Neural cell (in vitro differentiated cells): ENCODE measurements around the gene NPAS3. TPM values are rescaled to one million over a fixed set of nuclear protein-coding genes. Genes with fewer than 3 reads are reported as not detected.

Experiments used
- H2AFZ ChIP-seq: fragments of 200-600, 300-800 bp; sonication (generic), shearing (Covaris generic); 2 replicates; pipeline ENCODE4 v1.6.0; 2014; ENCODE audit warnings: low read depth, mild to moderate bottlenecking, antibody characterized with exemption, low read length, moderate library complexity
- H3F3A ChIP-seq: fragments of 200-600 bp; shearing (Covaris generic); 2 replicates; pipeline ENCODE4 v1.6.1; 2016; ENCODE audit warnings: mild to moderate bottlenecking, moderate library complexity, mixed read lengths, antibody characterized with exemption, low read length; ENCODE audit not compliant: insufficient read depth, poor library complexity, severe bottlenecking
- H3K27ac ChIP-seq: fragments of 200-600, 300-800 bp; sonication (generic), shearing (Covaris generic); 2 replicates; pipeline ENCODE4 v1.5.1; 2014; ENCODE audit warnings: mild to moderate bottlenecking, low read length, moderate library complexity
- H3K27me3 ChIP-seq: fragments of 300-800, 200-600 bp; sonication (generic), shearing (Covaris generic); 2 replicates; pipeline ENCODE4 v1.6.0; 2014; ENCODE audit warnings: mild to moderate bottlenecking, low read depth, low read length, moderate library complexity; ENCODE audit not compliant: insufficient read depth
- H3K36me3 ChIP-seq: fragments of 300-800, 200-600 bp; sonication (generic), shearing (Covaris generic); 2 replicates; pipeline ENCODE4 v1.5.1; 2014; ENCODE audit warnings: mild to moderate bottlenecking, antibody characterized with exemption, low read length, moderate library complexity; ENCODE audit not compliant: insufficient read depth
- H3K4me2 ChIP-seq: fragments of 300-800, 200-600 bp; sonication (generic), shearing (Covaris generic); 2 replicates; pipeline ENCODE4 v1.6.0; 2014; ENCODE audit warnings: mild to moderate bottlenecking, low read length
- H3K4me3 ChIP-seq: fragments of 300-800, 200-600 bp; sonication (generic), shearing (Covaris generic); 2 replicates; pipeline ENCODE4 v1.5.1; 2014; ENCODE audit warnings: mild to moderate bottlenecking, low read length, moderate library complexity
- H3K79me2 ChIP-seq: fragments of 200-600 bp; shearing (Covaris generic); replicated peaks from 2 replicates; pipeline ENCODE4 v1.6.0; 2014; ENCODE audit warnings: mild to moderate bottlenecking, low read length, moderate library complexity; ENCODE audit not compliant: insufficient read depth
- H3K9ac ChIP-seq: fragments of 300-800, 200-600 bp; sonication (generic), shearing (Covaris generic); 2 replicates; pipeline ENCODE4 v1.6.1; 2016; ENCODE audit warnings: mild to moderate bottlenecking, low read length, mixed read lengths
- H3K9me2 ChIP-seq: fragments of 200-600 bp; shearing (Covaris generic); 2 replicates; pipeline ENCODE4 v1.6.1; 2016; ENCODE audit warnings: mild to moderate bottlenecking, low read length, mixed read lengths; ENCODE audit not compliant: insufficient read depth
- H3K9me3 ChIP-seq: fragments of 200-600, 300-800 bp; sonication (generic), shearing (Covaris generic); 2 replicates; pipeline ENCODE4 v1.6.1; 2016; ENCODE audit warnings: mild to moderate bottlenecking, mixed run types, low read length, moderate library complexity, mixed read lengths
- H4K20me1 ChIP-seq: fragments of 200-600 bp; shearing (Covaris generic); 2 replicates; pipeline ENCODE4 v1.6.1; 2016; ENCODE audit warnings: mild to moderate bottlenecking, mixed run types; ENCODE audit not compliant: insufficient read depth
- EP300 ChIP-seq: fragments of 450-650 bp; conservative IDR thresholded peaks from 2 replicates; pipeline ENCODE4 v1.6.1; 2014; ENCODE audit warnings: antibody characterized with exemption, mild to moderate bottlenecking, moderate library complexity; ENCODE audit not compliant: poor library complexity, severe bottlenecking
- EZH2 ChIP-seq: fragments of 200-600, 300-800 bp; shearing (Covaris generic), sonication (generic); IDR thresholded peaks from 2 replicates; pipeline ENCODE4 v1.6.1; 2014; ENCODE audit warnings: antibody characterized with exemption, low read length, borderline replicate concordance, mild to moderate bottlenecking; ENCODE audit not compliant: insufficient read depth, poor library complexity, severe bottlenecking
- MXI1 ChIP-seq: fragments of 450-650 bp; conservative IDR thresholded peaks from 2 replicates; pipeline ENCODE4 v1.6.1; 2014; ENCODE audit warnings: antibody characterized with exemption, mild to moderate bottlenecking; ENCODE audit not compliant: poor library complexity, severe bottlenecking
- POLR2AphosphoS5 ChIP-seq: IDR thresholded peaks from 2 replicates; pipeline ENCODE4 v1.6.1; 2012
- RAD21 ChIP-seq: fragments of 450-650 bp; conservative IDR thresholded peaks from 2 replicates; pipeline ENCODE4 v1.6.1; 2014; ENCODE audit warnings: antibody characterized with exemption, mild to moderate bottlenecking, moderate library complexity
- SMC3 ChIP-seq: fragments of 450-650 bp; conservative IDR thresholded peaks from 2 replicates; pipeline ENCODE4 v1.6.1; 2014; ENCODE audit warnings: antibody characterized with exemption, mild to moderate bottlenecking, moderate library complexity; ENCODE audit not compliant: poor library complexity
- TAF1 ChIP-seq: IDR thresholded peaks from 2 replicates; pipeline ENCODE4 v1.6.1; 2012; ENCODE audit warnings: low read depth
- polyA plus RNA-seq: library from polyadenylated mRNA; depleted of rRNA; stranded (reverse); fragments of >200 nt; gene quantifications from 2 replicates; pipeline ENCODE4 v1.2.3, GENCODE V29; 2014
- TF ChIP-seq, protein P1 (sequence below): IDR thresholded peaks from 2 replicates; pipeline ENCODE4 v1.6.1; 2012; ENCODE audit warnings: borderline replicate concordance
- TF ChIP-seq, protein P2 (sequence below): fragments of 450-650 bp; IDR thresholded peaks from 2 replicates; pipeline ENCODE4 v1.5.1; 2014; ENCODE audit warnings: antibody characterized with exemption, mild to moderate bottlenecking, moderate library complexity; ENCODE audit not compliant: poor library complexity, severe bottlenecking

The NPAS3 gene
- polyA plus RNA-seq, 1 donor from 2014 or later, result 1.3 TPM

DNA sequence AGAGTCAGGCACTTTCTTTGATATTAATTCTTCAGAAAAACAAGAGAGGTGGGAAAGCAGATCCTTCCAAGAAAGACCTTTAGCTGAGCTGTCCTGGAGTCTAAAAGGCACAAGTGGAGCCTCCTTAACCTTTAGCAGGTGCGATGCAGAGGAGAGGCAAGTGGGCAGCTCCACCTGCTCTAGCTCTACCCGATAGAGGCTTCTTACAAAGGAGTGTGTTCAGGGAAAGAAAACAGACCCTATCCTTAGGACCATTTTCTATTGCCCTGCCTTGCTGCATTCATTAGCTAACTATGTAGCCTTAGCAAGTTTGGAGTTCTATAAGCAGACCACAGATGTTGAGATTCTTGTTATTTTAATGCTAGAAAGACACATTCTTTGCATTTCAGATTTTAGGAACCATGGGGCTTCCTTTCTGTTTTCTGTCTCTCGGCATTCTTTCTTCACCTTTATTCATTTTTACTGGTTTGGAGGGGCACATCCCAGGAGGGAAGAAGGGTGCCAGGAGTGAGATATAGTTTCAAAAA is 797.7 kb downstream of the NPAS3 start:
- H3K4me3 ChIP-seq, result no peak overlapping the region
- TF ChIP-seq SMC3 (no peak), TAF1 (no peak), EP300 (no peak), MXI1 (no peak), RAD21 (no peak), POLR2AphosphoS5 (no peak), EZH2 (no peak)
- TF ChIP-seq, protein P1, sequence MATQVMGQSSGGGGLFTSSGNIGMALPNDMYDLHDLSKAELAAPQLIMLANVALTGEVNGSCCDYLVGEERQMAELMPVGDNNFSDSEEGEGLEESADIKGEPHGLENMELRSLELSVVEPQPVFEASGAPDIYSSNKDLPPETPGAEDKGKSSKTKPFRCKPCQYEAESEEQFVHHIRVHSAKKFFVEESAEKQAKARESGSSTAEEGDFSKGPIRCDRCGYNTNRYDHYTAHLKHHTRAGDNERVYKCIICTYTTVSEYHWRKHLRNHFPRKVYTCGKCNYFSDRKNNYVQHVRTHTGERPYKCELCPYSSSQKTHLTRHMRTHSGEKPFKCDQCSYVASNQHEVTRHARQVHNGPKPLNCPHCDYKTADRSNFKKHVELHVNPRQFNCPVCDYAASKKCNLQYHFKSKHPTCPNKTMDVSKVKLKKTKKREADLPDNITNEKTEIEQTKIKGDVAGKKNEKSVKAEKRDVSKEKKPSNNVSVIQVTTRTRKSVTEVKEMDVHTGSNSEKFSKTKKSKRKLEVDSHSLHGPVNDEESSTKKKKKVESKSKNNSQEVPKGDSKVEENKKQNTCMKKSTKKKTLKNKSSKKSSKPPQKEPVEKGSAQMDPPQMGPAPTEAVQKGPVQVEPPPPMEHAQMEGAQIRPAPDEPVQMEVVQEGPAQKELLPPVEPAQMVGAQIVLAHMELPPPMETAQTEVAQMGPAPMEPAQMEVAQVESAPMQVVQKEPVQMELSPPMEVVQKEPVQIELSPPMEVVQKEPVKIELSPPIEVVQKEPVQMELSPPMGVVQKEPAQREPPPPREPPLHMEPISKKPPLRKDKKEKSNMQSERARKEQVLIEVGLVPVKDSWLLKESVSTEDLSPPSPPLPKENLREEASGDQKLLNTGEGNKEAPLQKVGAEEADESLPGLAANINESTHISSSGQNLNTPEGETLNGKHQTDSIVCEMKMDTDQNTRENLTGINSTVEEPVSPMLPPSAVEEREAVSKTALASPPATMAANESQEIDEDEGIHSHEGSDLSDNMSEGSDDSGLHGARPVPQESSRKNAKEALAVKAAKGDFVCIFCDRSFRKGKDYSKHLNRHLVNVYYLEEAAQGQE, result no peak
- TF ChIP-seq, protein P2, sequence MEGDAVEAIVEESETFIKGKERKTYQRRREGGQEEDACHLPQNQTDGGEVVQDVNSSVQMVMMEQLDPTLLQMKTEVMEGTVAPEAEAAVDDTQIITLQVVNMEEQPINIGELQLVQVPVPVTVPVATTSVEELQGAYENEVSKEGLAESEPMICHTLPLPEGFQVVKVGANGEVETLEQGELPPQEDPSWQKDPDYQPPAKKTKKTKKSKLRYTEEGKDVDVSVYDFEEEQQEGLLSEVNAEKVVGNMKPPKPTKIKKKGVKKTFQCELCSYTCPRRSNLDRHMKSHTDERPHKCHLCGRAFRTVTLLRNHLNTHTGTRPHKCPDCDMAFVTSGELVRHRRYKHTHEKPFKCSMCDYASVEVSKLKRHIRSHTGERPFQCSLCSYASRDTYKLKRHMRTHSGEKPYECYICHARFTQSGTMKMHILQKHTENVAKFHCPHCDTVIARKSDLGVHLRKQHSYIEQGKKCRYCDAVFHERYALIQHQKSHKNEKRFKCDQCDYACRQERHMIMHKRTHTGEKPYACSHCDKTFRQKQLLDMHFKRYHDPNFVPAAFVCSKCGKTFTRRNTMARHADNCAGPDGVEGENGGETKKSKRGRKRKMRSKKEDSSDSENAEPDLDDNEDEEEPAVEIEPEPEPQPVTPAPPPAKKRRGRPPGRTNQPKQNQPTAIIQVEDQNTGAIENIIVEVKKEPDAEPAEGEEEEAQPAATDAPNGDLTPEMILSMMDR, result no peak
- no peak overlapping the region for H3K27ac ChIP-seq
- no peak overlapping the region for H2AFZ ChIP-seq
- H4K20me1 ChIP-seq, result no peaks in the 10 kb centered on the region
- no peak overlapping the region for H3K9ac ChIP-seq
- H3K9me2 ChIP-seq, result no peaks in the 10 kb centered on the region
- no peaks in the 10 kb centered on the region for H3K27me3 ChIP-seq
- H3K79me2 ChIP-seq, result no peaks in the 10 kb centered on the region
- H3K4me2 ChIP-seq, result no peak overlapping the region
- H3F3A ChIP-seq, result no peaks in the 10 kb centered on the region
- no peaks in the 10 kb centered on the region for H3K36me3 ChIP-seq
- no peaks in the 10 kb centered on the region for H3K9me3 ChIP-seq

DNA sequence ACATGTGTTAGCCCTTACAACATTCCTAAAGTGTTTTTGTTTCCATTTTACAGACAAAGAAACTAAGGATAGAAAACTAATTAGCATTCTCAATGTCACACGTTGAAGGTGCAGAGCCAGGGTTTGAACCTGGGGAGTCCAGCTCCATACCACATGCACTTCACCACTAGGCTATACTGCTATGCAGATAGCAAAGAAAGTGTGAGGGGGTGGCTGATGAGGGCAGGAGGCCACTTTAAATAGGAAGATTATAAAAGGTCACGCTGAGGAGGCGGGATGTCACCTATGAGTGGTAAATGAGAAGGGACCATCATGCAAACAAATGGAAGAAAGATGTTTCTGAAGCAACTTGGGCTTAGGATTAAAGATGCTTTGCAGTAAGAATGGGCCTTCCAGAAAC is 798.3 kb downstream of the NPAS3 start:
- no peaks in the 10 kb centered on the region for H3K9me3 ChIP-seq
- H3K4me2 ChIP-seq, result no peak overlapping the region
- no peaks in the 10 kb centered on the region for H4K20me1 ChIP-seq
- H3K27me3 ChIP-seq, result no peaks in the 10 kb centered on the region
- no peak overlapping the region for H3K27ac ChIP-seq
- no peaks in the 10 kb centered on the region for H3K9me2 ChIP-seq
- no peak overlapping the region for H2AFZ ChIP-seq
- no peak for TF ChIP-seq TAF1
- no peak for TF ChIP-seq RAD21
- no peak for TF ChIP-seq SMC3
- no peak for TF ChIP-seq POLR2AphosphoS5
- TF ChIP-seq, protein P1, result no peak
- TF ChIP-seq, protein P2, result no peak
- TF ChIP-seq MXI1, result no peak
- no peak for TF ChIP-seq EZH2
- no peak for TF ChIP-seq EP300
- H3K79me2 ChIP-seq, result no peaks in the 10 kb centered on the region
- H3K9ac ChIP-seq, result no peak overlapping the region
- H3K36me3 ChIP-seq, result no peaks in the 10 kb centered on the region
- H3K4me3 ChIP-seq, result no peak overlapping the region
- H3F3A ChIP-seq, result no peaks in the 10 kb centered on the region
